ENCODE data around the gene KCTD18.

The KCTD18 gene

GRCh38 chr2:200470230-200470629 lies 39.6 kb downstream of the KCTD18 start:
- TF ChIP-seq CTCF (IDR thresholded peaks at IDR 0.05; ENCODE audit: low read depth, low read length, missing control alignments), result no peak
- no peak for DNase-seq (ENCODE audit: extremely low read depth, low read depth)
- H3K4me3 ChIP-seq (replicated peaks; ENCODE audit: low read depth, low read length), result no peak overlapping the region

DNA sequence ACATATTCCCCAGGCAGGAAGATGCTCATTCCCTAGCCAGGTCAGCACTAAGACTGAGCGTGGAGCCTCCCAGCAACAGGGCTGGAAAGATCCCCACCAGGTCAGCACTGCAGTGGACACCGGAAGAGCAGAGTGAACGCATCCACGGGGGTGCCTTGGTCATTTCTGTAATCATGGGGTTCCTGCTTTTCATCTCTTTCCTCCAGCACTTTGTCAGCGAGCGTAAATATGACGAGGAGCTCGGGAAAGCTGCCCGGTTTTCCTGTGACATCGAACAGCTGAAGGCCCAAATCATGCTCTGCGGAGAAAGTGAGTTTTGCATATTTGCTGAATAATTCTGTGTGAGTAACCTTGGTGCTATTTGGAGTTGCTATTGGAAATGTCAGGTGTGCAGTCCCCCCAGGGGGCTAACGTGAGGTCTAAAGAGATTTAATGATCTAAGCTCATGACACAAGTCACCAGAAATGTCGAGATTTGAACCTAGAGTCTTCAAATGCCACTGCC lies 40.1 kb downstream of the KCTD18 start:
- H3K4me3 ChIP-seq (replicated peaks; ENCODE audit: low read depth, low read length), result no peak overlapping the region
- no peak for DNase-seq (ENCODE audit: extremely low read depth, low read depth)
- TF ChIP-seq CTCF (IDR thresholded peaks at IDR 0.05; ENCODE audit: low read depth, low read length, missing control alignments), result no peak

DNA sequence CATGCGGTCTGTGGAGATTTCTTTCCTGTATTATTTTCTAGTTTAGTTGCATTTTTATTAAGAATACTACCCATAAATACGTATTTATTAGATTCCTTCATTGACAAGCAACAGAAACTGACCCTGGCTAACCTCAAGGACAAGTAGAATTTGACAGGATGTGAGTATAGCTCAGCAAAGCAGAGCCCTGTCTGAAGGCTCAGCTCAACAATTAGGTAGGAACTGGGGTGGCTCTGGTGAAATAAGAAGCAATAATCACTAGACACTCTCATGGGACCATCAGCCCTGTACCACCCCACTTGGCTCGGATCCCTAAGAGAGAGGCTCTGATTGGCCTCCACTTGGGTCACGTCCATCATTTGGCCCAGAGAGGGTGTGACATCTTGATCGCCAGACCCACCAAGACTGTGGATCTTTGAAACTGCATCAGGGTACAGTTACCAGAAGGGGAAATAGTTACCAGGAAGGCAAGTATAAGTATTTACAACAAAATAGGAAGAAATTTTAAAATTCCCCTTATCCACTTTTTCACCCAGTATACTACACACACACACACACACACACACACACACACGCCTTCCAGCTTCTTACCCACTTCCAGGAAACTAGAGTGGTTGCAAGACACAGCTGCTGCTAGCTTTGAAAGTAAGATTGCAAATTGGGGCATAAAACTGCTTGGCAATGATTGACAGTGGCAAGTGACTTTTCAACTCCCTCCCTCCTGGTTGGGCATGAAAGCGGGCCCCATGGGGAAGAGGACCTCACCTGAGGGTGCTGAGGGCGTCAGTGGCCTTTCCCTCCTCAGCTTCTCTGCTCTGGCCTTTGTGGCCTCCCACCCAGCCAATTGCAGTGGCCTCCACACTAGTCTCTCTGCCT lies 41.8 kb downstream of the KCTD18 start:
- no peak overlapping the region for H3K4me3 ChIP-seq (replicated peaks; ENCODE audit: low read depth, low read length)
- DNase-seq (ENCODE audit: extremely low read depth, low read depth), result no peak
- no peak for TF ChIP-seq CTCF (IDR thresholded peaks at IDR 0.05; ENCODE audit: low read depth, low read length, missing control alignments)

DNA sequence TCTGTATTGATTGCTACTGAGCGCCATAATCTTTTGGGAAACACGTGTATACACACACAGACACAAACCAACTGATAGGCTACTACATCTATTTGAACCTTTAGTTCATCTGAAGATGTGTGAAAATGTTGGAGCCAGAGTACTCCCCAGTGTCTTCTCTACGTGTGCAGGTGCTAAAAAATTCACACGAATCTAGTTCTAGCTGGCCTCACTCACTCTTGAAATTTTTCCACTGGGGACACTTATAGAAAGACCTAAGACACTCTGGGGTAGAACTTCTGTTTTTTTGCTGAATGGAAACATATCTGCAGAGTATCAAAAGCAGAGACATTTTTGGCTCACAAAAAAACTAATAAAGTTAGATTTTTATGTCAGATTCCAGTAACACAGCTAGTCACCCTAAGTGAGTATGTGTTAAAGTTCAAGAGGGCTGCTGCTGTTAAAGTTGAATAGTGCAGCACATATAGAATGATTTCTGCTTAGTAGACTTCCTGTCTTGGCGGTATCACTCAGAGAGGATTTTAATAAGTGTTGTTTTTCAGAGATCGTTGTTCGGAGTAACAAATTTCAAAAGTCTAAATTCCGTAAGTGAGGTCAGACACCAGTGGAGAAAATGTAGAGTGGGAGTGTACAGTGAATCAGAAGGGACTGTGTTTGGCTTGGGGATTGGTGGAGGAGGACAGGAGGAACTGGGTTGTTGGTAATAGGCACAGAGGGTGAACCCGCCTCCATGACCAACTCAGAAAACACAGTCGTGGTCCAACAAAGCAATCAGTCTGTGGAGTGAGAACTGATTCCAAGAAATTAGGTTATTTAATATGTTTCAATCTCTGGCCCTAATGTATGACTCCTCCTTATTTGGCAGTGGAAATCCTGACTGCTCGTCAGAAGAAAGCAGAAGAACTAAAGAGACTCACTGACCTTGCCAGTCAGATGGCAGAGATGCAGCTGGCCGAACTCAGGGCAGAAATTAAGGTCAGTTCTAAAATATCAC lies 43.1 kb downstream of the KCTD18 start:
- no peak overlapping the region for H3K4me3 ChIP-seq (replicated peaks; ENCODE audit: low read depth, low read length)
- no peak for DNase-seq (ENCODE audit: extremely low read depth, low read depth)
- TF ChIP-seq CTCF (IDR thresholded peaks at IDR 0.05; ENCODE audit: low read depth, low read length, missing control alignments), result no peak

GRCh38 chr2:200463452-200463851 lies 46.4 kb downstream of the KCTD18 start:
- no peak for TF ChIP-seq CTCF (IDR thresholded peaks at IDR 0.05; ENCODE audit: low read depth, low read length, missing control alignments)
- H3K4me3 ChIP-seq (replicated peaks; ENCODE audit: low read depth, low read length), result no peak overlapping the region
- DNase-seq (ENCODE audit: extremely low read depth, low read depth), result no peak

- H3K4me3 ChIP-seq (replicated peaks; ENCODE audit: low read depth, low read length), result no peak overlapping the region
- DNase-seq (ENCODE audit: extremely low read depth, low read depth), result no peak
- TF ChIP-seq CTCF (IDR thresholded peaks at IDR 0.05; ENCODE audit: low read depth, low read length, missing control alignments), result no peak
Observed at GRCh38 chr2:200461846-200462710, 47.8 kb downstream of the KCTD18 start.

Data from HFF-Myc (cell line).